Retina (tissue), 1 donor: ENCODE results near the gene HIP1R.
"Not testable (repeated sequence)": the region's sequence is repeated elsewhere in the genome, so short reads cannot be mapped to it uniquely, and the experiment has no call there.

ENCODE experiments used
- DNase-seq: peaks from one replicate; pipeline ENCODE4 v3.0.0-alpha.2; 2016

Gene HIP1R

DNA sequence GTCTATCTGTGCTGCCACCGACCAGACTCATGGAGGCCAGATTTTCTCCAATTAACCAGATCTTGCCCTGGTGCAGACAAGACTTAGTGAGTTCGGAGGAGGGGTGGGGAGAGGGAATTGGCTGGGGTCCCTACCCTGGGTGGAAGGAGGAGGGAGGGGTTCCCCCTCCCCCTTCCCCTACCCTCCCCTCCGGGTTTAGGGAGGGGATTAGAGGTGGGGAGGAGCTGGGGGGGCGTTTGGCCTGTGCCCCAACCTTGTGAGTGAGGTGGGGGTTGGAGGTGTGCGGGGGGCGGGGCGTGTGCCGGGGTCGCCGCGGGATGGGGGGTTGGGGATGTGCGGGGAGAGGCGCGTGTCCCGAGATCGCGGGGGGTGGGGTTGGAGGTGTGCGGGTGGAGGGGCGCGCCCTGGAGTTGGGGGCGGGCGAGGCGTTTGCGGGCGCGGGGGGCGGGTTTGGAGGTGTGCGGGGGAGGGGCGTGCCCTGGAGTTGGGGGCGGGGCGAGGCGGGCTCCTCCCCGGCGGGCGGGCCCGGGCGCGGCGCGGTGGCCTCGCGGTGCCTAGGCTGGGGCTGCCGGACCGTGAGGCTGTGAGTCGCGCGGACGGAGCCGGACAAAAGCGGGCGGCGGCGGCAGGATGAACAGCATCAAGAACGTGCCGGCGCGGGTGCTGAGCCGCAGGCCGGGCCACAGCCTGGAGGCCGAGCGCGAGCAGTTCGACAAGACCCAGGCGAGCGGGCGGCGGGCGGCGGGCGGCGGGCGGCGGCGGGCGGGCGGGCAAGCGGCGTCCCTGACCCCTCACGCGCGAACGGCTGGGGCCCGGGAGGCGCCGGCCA, at the start of gene HIP1R:
Gene HIP1R (plus strand): TSS at position 537 of the 829 bp plus-strand sequence. CDS start 94 bp downstream, at position 631.
- DNase-seq, result peak; percentile 49

DNA sequence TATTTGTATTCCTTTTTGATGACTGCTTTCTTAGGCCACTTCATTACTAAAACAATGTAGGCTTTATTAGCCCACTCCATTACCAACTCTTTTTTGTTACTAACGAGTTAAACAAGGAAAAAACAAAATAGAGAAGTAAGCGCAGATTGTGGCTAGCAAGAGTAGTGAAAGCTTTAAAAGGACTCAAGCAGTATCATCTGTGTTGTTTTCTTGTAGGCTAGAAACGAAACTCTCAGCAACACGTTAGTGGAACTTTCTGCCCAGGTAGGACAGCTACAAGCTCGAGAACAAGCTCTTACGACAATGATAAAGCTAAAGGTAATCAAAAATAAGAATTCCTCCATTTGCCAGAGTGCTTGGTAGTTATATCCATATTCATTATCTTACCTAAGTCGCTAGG, 49.8 kb upstream of the HIP1R start:
- no peak for DNase-seq

DNA sequence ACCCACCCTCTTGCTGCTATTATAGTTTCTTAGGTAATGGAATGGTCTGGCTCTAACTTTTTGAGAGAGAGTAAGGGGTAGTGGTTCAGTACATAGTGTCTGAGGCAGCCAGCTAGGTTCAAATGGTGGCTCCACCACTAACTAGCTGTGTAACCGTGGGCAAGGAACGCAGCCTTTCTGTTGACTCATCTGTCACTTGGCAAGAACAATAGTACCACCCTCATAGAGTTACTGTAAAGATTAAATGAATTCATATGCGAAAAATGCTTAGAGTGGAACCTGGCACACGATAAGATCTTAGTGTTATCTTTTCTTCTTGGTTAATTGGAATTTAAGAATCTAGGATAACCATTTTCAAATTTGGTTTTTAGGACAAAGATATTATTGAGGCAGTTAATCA, 46.9 kb upstream of the HIP1R start:
- no peak for DNase-seq

GRCh38 chr12:122789637-122790036, 45.6 kb upstream of the HIP1R start:
- no peak for DNase-seq

DNA sequence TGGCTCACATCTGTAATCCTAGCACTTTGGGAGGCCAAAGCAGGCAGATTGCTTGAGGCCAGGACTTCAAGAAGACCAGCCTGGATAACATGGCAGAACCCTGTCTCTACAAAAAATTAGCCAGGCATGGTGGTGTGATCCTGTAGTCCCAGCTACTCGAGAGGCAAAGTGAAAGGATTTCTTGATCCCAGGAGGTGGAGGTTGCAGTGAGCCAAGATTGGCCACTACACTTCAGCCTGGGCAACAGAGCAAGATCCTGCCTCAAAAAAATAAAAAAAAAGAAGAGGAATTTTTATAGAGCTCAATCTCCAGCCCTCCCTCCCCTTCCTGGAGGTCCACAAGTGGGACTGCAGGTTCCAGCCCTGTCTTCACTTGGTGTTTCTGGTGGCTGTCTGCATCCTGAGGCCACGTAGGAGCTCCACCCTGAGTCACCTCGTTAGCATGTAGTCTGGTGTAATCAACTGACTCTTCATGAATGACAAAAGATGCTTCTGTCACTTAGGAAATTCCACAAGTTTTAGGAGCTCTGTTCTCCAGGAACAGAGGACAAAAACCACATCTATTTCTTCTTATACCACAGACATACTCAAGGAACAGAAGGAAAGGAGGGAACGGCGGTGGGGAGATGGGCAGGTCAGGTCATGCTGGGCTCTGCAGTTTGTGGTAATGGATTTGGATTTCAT, 44.7 kb upstream of the HIP1R start:
- DNase-seq, result no peak

GRCh38 chr12:122793685-122794106, 41.6 kb upstream of the HIP1R start:
- DNase-seq, result peak; percentile 64

GRCh38 chr12:122795807-122796206, 39.5 kb upstream of the HIP1R start:
- DNase-seq, result no peak

DNA sequence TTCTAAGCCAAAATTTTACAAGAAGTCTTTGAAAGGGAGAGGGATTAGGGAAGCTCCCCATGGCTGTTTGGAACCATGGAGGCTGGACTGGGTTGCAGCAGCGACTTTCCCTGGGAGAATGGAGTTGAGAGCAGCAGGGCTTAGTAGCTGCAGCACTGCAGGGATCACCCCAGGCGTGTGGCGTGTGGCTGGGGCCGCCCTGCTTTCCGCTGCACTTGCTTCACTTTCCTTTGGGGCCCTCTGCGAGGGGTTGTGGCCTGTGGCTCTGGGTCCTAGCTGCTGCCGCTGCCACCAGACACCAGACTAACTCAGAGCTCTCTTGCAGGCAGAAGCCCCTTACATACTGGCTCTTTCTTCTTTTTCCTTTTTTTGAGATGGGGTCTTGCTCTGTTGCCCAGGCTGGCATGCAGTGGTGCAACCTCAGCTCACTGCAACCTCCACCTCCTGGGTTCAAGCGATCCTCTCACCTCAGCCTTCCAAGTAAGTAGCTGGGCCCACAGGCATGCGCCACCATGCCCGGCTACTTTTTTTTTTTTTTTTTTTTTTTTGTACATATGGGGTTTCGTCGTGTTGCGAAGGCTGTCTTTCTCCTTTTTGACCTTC, 35.5 kb upstream of the HIP1R start:
- peak; percentile 29 for DNase-seq

DNA sequence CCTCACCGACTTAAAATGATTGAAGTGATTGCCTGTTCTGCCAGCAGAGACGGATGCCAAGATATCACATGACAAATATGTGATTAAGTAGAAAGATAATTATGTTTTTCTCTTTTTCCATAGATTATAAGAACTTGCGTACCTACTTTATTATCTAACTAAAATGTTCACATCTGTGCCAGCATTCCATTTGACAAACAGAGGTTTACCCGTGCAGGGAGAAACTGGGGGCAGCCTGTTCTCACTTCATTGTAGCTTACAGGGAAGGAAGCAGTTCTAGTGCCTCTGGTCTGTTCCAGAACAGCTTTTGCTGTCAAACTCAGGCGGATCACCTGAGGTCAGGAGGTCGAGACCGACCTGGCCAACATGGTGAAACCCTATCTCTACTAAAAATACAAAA, 31.3 kb upstream of the HIP1R start:
- DNase-seq, result no peak

- DNase-seq, result not testable (repeated sequence)
Observed at GRCh38 chr12:122804957-122805356, 30.3 kb upstream of the HIP1R start.

DNA sequence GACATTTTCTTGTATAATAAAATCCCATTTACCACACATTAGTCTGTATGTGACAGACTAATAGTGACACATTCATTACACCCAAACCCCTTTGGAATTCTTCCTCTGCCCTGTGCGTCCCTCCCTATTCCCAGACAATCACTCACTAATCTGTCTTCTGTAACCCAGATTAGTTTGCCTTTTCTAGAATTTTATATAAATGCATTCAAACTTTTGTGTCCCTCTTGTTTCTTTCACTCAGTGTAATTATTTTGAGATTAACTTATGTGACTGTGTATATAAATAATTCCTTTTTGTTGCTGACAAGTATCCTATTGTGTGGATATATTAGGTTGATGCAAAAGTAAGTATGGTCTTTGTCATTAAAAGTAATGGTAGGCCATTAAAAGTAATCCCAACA, 27.6 kb upstream of the HIP1R start:
- DNase-seq, result no peak

- no peak for DNase-seq
Observed at GRCh38 chr12:122811777-122812176, 23.5 kb upstream of the HIP1R start.

DNA sequence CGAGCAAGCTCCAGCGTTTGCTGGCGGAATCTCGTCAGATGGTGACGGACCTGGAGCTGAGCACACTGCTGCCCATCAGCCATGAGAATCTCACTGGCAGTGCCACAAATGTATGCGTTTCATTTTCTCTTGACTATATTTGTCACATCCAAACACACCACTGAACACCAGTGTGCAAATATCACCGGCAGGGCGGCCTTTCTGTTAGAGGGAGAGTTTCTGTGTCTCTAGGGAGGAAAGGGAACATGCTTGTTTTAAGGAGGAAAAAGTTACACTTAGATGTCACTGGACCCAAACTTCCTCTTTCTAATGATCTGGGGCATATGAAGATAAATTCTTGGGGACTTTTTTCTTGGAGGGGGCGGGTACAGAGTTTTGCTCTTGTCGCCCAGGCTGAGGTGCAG, 21.9 kb upstream of the HIP1R start:
- DNase-seq, result no peak

DNA sequence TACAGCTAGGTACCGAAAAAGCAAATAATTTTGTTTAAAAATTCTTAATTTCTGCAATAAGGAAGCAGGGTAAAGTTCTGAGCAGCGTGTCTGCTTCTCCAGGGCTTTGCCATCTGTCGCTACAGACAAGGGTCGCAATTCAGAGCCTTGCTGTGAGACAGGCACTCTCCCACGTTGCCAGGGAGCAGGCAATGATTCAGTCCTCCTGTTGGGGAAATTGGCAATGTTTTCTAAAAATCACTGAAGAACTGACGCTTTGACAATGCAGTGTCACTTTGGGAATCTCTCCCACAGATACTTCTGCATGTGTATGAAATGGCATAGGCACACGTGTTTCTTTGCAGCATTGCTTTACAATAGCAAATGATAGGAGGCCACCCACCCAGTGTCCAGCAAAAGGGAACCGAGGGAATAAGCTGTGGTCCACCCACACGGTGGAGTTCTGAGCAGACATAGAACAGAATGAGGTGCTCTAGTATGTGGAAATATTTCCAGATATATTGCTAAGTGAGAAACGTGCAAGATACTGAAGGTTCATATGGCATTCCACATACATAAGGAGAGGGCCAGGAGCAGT, 16.0 kb upstream of the HIP1R start:
- no peak for DNase-seq

- DNase-seq, result no peak
Observed at GRCh38 chr12:122820138-122820537, 15.1 kb upstream of the HIP1R start.

DNA sequence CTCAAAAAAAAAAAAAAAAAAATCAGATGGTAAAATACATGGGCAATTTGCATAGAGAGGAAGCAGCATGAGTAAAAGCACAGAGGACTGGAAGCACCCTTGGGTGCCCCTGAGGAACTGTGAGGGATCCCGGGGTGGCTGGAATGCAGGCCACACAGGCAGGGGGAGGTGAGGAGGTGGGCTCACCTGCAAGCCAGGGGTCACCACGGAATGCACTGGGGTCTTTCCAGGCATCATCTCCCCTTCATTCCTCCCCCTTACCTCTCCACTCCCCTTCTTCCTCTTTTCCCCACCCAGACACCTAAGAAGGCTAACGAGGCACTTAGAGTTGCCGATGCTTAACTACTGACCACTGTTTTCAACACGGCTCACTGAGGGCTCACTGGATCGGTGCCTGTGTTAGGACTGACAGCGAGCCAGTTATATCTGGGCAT, 14.4 kb upstream of the HIP1R start:
- DNase-seq, result no peak

GRCh38 chr12:122823429-122823828, 11.8 kb upstream of the HIP1R start:
- DNase-seq, result no peak

DNA sequence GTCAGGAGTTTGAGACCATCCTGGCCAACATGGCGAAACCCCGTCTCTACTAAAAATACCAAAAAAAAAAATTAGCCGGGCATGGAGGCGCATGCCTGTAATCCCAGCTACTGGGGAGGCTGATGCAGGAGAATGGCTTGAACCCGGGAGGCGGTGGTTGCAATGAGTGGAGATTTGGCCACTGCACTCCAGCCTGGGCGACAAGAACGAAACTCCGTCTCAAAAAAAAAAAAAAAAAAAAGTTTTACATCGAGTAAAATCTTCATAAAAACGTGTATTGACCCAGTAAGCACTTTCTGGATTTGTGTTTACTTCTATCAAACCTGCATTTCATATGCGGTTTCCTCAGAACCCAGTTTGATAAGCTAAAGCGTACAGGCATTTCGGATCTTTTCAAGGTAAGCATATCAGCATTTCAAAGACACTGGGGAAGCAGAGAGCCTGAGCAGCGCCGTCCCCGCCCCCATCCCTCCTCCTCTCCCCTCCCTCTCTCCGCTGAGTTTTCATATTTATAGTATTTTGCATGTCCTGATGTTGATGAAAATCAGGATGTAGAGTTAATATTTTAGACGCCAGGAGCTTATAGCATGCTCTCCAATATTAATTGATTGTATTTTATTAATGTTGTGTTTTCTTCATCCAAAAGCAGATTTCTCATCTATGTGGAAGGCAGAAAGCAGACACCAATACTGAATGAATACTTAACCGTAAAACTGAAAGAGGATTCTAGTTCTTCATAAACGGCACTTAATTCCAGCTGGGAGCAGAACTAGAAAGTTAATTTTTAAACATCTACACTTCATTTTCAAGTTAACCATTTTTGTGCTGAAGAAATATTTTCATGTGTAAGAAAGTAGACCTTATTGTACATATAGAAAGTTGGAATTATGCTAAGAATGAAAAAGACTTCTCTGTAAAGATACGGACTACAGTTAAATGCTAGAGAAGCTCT, 9.2 kb upstream of the HIP1R start:
- DNase-seq, result no peak

DNA sequence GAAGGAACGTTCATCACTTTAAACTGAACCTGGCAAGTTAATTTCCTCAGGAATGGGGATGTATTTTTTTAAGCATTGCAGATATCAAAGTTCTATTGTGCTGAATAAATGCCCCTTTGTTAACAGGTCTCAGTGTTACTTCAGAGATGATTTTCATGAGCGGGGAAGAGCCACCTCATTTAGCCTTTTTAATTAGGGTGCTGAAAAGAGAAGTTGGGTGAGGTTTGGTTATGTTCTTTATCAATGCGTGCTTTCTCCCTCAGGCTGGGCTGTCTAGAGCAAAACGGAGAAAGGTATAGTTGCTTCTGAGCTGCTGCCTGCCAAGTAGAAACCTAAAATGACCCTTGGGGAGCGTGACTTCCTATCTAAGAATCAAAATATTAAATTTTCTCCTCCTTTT, 8.0 kb upstream of the HIP1R start:
- DNase-seq, result no peak

- no peak for DNase-seq
Observed at GRCh38 chr12:122830517-122831214, 4.6 kb upstream of the HIP1R start.

DNA sequence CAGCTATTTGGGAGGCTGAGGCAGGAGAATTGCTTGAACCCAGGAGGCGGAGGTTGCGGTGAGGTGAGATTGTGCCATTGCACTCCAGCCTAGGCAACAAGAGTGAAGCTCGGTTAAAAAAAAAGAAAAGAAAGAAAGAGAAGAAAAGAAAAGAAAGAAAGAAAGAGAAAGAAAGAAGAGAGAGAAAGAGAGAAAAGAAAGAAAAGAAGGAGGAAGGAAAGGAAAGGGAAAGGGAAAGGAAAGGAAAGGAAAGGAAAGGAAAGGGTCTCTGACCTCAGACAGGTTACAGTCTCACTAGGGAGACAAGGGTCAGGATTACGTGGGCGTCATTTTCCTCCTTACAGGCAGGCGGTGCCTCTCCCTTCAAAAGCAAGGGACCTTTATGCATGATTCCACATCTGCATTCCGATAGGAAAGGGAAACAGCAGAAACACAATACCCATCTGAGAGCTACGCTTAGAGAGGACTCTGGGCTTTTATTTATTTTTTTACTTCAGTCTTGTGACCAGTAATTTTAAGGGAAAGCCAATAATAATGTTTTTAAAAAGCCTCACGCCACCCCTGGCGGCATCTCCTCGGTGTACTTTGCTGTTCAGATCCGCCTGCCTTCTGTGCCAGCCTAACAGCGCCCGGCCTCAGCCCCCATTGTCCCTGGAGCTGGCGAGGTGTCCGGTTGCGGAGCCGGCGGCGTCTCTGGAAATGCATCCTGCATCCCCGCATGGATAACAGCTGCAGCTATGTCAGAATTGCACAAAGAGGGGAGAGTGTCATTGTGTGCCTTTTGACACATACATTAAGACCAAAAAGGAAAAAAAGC, 945 bp upstream of the HIP1R start:
- peak; percentile 92 for DNase-seq
